GM19099 (cell line): ENCODE data around the gene IMPG2.

Experiments
- POLR2A ChIP-seq: IDR thresholded peaks from 3 replicates; pipeline ENCODE4 v1.6.1; 2011; ENCODE audit warnings: low read depth; ENCODE audit not compliant: insufficient read length; ENCODE audit errors: extremely low read depth

IMPG2 gene

DNA sequence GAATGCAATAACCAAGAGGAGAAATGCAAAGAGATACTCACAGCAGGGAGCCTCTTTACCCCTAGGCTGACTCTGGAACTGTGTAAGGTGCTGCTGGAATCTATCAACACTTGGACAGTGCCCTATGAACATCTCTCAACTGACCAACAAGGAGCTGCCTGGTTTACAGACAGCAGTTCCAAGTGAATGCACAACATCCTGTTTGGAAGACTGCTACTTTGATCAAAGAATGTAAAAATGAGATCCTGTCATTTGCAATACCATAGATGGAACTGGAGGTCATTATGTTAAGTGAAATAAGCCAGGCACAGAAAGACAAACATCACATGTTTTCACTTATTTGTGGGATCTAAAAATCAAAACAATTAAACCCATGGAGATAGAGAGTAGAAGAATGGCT is 136.3 kb downstream of the IMPG2 start:
- TF ChIP-seq POLR2A = no peak

DNA sequence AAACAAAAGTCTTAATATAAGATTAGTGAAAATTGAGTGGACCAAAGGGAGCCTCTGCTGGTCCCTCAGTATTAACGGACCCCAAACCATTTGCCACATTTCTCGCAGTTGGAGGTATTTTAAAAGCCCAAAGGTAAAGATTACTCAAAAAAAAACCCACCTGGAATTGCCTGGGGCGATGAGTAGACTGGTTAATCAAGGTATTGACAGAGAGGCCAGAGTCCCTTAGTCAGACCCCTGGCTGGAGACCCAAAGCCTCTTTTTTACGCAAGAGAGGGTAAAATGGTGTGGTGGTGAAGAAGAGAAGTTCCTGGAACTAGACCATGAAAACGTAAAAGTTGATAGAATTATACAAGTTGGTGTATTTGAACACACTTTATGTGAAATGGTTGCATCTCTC is 137.2 kb downstream of the IMPG2 start:
- TF ChIP-seq POLR2A = no peak

DNA sequence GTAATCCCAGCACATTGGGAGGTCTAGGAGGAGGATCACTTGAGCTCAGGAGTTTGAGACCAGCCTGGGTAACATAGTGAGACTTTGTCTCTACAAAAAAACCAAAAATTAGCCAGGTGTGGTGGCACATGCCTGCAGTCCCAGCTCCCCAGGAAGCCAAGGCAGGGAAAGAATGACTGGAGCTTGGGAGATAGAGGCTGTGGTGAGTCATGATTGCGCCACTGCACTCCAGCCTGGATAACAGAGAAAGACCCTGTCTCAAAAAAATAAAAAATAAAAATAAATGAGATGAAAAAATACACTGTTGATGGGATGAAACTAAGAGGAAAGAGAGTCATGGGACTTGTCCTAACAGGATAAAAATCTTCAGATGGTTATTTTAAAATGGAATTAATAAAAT is 137.6 kb downstream of the IMPG2 start:
- no peak for TF ChIP-seq POLR2A

DNA sequence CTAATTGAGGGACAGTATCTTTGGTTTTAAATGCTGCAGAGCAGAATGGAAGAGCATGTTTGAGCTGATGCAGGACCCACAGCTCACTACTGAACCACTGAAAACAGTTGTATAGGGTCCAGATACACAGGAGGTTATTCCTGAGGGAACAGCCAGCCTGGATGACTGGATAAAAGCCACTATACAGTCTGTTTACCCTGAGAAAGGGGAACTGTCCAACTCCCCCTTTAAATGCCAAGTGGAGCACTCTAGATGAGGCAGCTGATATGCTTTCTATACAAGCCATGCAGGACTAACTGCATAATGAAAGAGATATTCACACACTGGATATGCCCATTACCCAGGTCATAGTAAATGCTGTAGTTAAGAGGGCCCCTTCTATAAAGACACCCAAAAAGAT is 138.6 kb downstream of the IMPG2 start:
- TF ChIP-seq POLR2A = no peak

DNA sequence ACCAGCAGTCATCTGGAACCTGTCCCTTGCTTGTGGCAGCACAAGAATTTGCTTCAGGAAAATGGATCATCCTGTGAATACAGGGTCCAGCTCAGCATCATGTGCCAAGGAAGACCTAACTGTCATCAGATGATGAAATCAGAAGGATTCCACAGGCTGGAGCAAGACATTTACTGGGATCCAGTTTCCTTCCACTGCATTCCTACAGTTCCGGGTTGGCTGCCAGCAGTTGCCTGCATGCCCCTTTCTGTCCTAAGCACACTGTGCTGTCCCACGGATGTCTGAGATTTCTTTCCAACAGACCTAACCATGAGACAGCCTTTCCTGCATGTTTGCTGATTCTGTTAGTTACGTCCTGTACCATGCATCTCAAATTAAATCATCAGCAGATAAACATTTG is 140.7 kb downstream of the IMPG2 start:
- no peak for TF ChIP-seq POLR2A

DNA sequence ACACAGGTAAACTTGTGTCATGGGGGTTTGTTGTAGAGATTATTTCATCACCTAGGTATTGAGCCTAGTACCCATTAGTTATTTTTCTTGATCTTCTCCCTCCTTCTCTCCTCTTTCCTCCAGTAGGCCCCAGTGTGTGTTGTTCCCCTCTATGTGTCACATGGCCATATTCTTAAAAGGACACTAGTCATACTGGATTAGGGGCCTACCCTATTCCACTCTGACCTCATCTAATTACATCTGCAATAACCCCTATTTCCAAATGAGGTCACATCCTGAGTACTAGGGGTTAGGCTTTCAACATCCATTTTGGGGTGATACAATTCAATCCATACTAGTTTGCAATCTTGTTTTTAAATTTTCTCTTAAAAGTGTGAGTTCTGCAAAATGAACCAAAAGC is 142.8 kb downstream of the IMPG2 start:
- no peak for TF ChIP-seq POLR2A
